ENCODE measurements around the gene MEDAG.

- TF ChIP-seq CTCF (IDR thresholded peaks at IDR 0.05) = no peak
- no peak for TF ChIP-seq POLR2A (IDR thresholded peaks at IDR 0.05)
Measured at GRCh38 chr13:30898678-30899241, 7.3 kb upstream of the MEDAG start.

Data from lower leg skin (tissue), 3 donors.